Fibroblast of pulmonary artery (primary cell): ENCODE data around the gene SCN3A.

Experiments used
- DNase-seq: peaks from one replicate; pipeline ENCODE4 v3.0.0-alpha.2; 2010; ENCODE audit warnings: low read depth
- H3K4me3 ChIP-seq: replicated peaks from 2 replicates; pipeline ENCODE4 v1.5.1; 2011; ENCODE audit warnings: low read depth, mild to moderate bottlenecking, control low read depth, low read length, moderate library complexity
- CTCF ChIP-seq: IDR thresholded peaks from 2 replicates; pipeline ENCODE4 v1.5.1; 2011; ENCODE audit warnings: mild to moderate bottlenecking, control low read depth, low read length, inconsistent platforms; ENCODE audit errors: missing control alignments

The SCN3A gene

GRCh38 chr2:165078913-165079312, 124.9 kb downstream of the SCN3A start:
- H3K4me3 ChIP-seq = no peak overlapping the region
- TF ChIP-seq CTCF = no peak
- no peak for DNase-seq

DNA sequence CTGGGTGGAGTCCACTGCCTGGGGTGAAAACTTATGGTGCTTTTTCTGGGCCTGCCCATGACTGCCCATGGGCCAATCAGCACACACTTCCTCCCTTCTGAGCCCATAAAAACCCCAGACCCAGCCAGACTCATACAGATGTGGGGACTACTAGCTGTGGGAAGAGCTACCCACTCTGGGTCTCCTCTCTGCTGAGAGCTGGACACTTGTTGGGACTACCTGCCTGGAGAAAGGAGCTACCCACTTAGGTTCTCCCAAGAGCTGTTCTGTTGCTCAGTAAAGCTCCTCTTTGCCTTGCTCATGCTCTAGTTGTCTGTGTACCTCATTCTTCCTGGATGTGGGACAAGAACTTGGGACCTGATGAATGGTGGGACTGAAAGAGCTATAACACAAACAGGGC, 129.0 kb downstream of the SCN3A start:
- no peak for TF ChIP-seq CTCF
- DNase-seq = no peak
- H3K4me3 ChIP-seq = no peak overlapping the region

GRCh38 chr2:165074323-165074722, 129.5 kb downstream of the SCN3A start:
- DNase-seq = no peak
- TF ChIP-seq CTCF = no peak
- no peak overlapping the region for H3K4me3 ChIP-seq

GRCh38 chr2:165070076-165070475, 133.8 kb downstream of the SCN3A start:
- no peak for DNase-seq
- no peak for TF ChIP-seq CTCF

DNA sequence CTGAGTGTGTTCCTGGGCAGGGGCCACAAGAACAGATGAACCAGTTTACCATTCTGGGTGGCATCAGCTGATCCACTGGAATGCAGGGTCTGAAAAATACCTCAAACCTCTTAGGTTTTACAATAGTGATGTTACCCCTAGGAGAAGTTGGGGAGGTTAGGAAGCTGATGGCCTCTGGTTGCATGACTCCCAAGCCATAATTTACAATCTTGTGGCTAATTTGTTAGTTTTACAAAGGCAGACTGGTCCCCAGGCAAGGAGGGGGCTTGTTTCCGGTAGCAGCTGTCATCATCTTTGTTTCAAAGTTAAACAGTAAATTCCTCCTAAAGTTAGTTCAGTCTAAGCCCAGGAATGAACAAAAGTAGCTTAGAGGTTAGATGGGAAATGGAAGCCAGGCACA, 134.7 kb downstream of the SCN3A start:
- no peak for TF ChIP-seq CTCF
- H3K4me3 ChIP-seq = no peak overlapping the region
- DNase-seq = no peak

More at GRCh38 chr2:165070076-165070475, 133.8 kb downstream of the SCN3A start:
- no peak overlapping the region for H3K4me3 ChIP-seq

GRCh38 chr2:165068487-165068757, 135.4 kb downstream of the SCN3A start:
- no peak for TF ChIP-seq CTCF
- no peak overlapping the region for H3K4me3 ChIP-seq

DNA sequence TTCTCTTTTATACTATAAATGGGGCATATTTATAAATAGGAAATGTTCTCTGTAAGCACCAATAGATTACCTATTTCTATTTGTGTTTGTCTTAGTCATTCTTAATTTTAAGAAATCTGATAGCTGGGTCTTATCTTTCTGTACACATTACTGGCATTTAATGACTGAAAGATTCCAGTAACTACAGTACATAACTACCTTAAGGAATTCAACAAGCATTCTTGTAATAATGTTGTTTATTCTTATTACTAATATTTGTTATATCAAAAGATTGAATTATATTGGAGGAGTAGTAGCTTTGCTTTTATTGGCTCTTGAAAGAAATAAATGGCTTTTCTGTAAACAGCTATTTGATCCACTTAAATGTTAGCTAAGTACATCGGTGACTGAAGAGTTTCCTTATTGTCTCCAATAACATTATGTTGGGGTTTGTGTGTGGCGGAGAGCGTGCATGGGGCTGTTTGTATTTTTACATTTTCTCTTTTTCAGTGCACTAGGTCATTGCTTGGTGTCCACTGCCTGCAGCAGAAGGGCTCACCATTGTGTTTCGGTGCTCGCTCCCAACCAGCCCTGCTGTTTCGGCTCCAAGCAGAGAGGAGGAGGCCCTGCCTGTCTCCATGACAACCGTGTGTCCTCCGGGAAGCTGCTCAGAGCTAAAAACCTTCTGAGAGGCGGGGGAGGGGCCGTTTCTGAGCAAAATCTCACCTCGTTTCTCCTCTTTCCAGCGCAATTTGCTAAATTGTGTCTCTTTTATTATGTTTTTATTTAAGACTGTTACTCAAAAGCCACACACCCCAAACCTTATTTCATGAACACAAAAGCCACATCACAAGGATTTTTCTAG, 136.0 kb downstream of the SCN3A start:
- H3K4me3 ChIP-seq = peak overlapping the region; percentile 14
- peak; percentile 54 for DNase-seq
- TF ChIP-seq CTCF = no peak

More at GRCh38 chr2:165068487-165068757, 135.4 kb downstream of the SCN3A start:
- DNase-seq = no peak
